ENCODE measurements around the gene RNASE13. TPM values are rescaled to one million over a fixed set of nuclear protein-coding genes. Genes with fewer than 3 reads are reported as not detected.
"Not testable (repeated sequence)": the region's sequence is repeated elsewhere in the genome, so short reads cannot be mapped to it uniquely, and the experiment has no call there.

RNASE13 gene
- total RNA-seq, 2 experiments from 2014 or later, result not detected

DNA sequence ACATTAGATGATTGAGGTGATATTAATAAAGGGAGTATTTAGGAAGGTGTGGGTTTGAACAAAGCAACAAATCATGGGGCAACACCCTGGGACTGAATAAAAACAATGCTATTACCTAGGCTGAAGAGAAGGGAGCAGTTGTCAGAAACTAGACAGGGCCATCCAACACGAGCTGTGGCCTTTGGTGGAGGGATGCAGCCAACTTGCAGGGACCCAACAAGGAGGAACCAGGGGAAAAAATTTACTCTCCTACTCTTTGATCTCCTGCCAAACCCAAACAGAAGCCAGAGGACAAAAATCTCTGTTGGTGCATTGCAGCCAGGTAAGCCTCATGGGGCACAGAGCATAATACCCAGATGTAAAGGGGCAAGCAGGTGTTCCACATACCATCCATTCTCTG, 23.5 kb downstream of the RNASE13 start:
- ChIA-PET CTCF (interaction anchor here (0.5 to 5.5 kb wide), 5 partner anchors 29 to 93 kb away, joined by 3 to 45 read pairs (median 7); partner anchors contain the start of gene RNASE7), POLR2A (no interaction called here)

DNA sequence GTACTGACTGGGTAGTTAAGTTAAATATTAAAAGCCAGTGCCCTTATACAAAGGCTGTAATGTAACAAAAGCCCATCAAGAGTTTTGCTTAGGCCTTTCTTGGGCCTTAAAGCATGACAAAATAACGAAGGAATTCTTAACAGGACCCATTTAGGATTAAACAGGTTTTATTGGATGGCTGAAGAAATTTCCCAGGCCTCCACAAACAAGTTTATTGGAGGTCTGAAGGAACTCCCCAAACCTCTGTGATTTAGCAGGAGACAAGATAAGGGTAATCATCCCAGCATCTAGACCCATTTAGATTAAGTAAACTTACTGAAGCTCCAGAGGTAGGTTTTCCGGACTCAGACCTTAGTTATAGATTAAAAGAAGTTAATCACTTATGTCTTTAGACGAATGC, 24.9 kb downstream of the RNASE13 start:
- POLR2A ChIA-PET, result not testable (repeated sequence)

DNA sequence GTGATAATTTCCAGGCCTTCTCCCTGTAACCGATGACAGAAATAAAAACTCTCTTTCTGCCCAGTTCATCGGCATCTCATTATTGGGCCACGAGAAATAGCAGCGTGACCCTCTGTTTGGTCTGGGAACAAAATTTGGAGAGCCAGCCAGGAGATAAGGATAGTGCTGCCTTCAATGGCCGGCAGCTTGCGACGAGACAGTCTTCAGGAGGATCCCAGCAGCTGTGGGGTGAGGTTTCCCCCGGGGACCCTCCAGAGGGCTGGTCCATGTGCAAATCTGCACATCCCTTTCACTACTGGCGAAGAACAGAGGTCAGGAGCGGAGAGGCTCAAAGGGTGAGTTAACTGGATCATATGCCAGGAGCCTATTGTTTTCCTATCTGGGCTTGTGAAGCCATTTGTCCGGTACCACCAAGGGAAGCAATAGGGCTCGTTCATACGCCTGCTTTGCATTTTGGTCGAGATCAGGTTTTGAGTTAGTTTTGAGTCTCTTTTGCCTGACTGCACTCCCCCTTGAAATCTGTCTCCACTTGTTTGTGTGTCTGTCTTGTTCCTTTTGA, 30.7 kb downstream of the RNASE13 start:
- CTCF ChIA-PET, result interaction anchor here (0.7 to 2.0 kb wide), 2 partner anchors 11 to 33 kb away, joined by 3 to 10 read pairs; no protein-coding TSS in a partner anchor

More for the DNA sequence above, 24.9 kb downstream of the RNASE13 start:
- CTCF ChIA-PET, result interaction anchor here (2.2 to 3.0 kb wide), 2 partner anchors 83 to 94 kb away, joined by 7 to 17 read pairs; no protein-coding TSS in a partner anchor

DNA sequence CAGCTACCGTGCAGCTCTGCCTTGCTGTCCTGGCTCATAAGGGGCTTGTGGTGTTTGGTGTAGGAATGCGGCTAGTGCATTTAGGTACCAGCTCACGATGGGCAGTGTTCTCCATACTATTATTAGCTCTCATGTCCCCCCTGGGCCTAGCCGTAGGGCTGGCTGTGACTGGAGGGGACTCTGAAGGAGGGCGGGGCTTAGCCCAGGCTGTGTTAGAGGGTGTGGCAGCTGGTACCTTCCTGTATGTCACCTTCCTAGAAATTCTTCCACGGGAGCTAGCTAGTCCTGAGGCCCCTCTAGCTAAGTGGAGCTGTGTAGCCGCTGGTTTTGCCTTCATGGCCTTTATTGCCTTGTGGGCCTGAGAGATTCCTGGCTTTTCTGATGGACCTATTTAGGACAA, 33.4 kb downstream of the RNASE13 start:
- ChIA-PET CTCF (interaction anchor here (1.4 to 3.0 kb wide), 2 partner anchors 13 to 91 kb away, joined by 4 to 10 read pairs; no protein-coding TSS in a partner anchor), POLR2A (no interaction called here)

More for the DNA sequence above, 30.7 kb downstream of the RNASE13 start:
- POLR2A ChIA-PET, result no interaction called here

DNA sequence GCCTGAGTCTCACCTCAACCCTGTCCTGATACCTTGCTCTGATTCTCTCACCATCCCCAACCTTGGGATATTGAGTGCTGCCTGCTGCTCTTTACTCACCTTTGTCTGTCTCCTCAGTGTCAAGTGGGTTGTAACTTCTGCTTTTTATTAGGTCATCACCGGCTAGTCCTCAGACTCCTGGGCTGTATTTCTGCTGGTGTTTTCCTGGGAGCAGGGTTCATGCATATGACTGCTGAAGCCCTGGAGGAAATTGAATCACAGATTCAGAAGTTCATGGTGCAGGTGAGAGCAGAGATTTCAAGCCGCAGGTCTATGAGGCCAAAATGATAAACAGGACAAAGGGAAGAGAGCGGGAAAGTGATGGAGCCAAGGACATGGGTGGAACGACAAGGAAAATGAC, 35.0 kb downstream of the RNASE13 start:
- POLR2A ChIA-PET, result no interaction called here
- CTCF ChIA-PET, result interaction anchor here (0.5 kb wide), 1 partner anchor 83 kb away, joined by 3 read pairs; no protein-coding TSS in a partner anchor

DNA sequence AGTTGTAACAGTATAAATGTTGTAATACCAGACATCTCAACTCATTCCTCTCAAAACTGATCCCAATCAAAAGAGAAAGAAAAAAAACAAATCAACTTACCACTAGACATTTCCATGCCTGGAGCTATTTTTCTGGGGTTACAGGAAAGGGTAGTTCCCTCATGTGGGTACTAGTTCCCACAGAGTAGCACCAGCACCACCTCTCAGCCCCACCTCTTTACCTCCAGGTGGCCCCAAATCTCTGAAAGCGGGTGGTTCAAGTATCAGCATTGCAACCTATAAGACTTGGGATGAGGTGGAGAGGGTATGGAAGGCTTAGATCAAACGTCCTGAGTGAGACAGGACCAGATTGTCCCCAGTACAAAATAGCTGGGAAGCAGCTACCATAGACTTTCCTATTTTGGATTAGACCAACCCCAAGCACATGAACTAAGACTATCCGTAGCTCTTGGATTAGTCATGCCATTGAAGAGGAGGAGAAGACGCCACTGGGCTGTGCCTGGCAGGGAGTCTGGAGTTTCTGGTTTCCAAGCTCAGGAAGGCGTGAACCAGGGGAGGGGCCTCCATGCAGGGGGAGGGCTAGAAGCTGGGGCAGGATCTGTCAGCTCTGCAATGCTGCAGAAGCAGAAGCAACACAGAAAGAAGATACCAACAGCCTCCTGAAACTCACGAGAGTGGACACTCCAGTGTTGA, 35.8 kb downstream of the RNASE13 start, which contains the start of gene SLC39A2:
Gene SLC39A2, plus strand, starts transcription at position 620 of the 693 bp plus-strand sequence. CDS start 154 bp downstream, outside the sequence.
- CTCF ChIA-PET, result interaction anchor here (1.0 to 2.3 kb wide), 3 partner anchors 16 to 28 kb away, joined by 3 to 9 read pairs (median 8); no protein-coding TSS in a partner anchor

DNA sequence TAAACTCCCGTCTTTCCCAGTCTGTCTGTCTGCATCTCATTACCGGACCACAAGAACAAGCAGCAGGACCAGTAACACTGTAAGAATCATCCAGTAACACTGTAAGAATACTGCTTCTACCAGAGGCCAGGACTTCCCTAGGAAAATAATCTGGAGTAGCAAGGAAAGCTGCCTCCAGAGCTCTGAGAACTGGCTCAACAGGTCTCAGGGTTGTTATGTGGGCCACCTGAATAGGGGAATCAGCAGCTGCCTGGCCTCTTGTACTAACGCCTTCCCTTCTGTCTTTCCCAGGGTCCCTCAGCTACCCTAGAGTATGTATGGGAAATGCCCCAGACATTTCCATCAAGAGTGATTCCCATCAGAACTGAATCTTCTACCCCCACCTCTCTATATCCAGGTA, 36.5 kb downstream of the RNASE13 start:
- CTCF ChIA-PET, result interaction anchor here (0.9 to 2.3 kb wide), 4 partner anchors 17 to 106 kb away, joined by 3 to 9 read pairs (median 6); no protein-coding TSS in a partner anchor
- POLR2A ChIA-PET, result no interaction called here

More for the DNA sequence above, 35.8 kb downstream of the RNASE13 start, which contains the start of gene SLC39A2:
- POLR2A ChIA-PET, result no interaction called here

DNA sequence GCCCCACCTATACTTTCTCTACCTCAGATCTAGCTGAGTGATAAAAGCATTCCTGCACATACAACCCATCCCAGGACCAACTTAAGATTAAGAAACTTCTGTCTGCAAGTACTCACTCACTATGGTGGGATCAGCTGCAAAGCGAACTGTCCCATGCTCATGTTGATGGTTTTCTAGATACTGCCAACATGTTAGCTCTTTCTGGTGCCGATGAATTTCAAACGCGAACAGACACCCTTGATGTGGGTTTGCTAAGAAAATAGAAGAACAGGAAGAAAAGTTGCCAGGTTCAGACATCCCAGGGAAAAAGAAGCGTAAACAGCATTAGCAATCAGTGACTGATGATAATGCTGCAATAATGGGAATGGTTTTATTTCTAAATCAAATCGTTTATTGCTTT, 37.0 kb downstream of the RNASE13 start:
- CTCF ChIA-PET, result interaction anchor here (0.7 to 2.3 kb wide), 4 partner anchors 17 to 1920 kb away, joined by 3 to 9 read pairs (median 7); no protein-coding TSS in a partner anchor
- POLR2A ChIA-PET, result no interaction called here

DNA sequence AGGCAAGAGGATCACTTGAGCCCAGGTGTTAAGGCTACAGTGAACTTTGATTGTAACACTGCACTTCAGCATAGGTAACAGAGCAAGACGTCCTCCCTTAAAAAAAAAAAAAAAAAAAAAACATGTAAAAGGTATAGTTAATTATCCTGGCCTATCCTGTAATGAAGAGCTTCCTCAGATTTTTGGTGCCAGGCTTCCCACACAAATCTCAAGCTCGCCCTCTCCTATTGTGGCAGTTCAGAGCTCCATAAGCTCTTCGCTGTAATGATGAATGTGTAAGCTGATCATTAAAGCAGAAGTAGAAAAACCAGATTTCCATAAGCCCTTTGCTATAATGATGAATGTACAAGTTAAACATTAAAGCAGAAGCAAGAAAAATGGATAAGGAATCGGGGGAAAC, 37.5 kb downstream of the RNASE13 start:
- ChIA-PET POLR2A (no interaction called here), CTCF (interaction anchor here (0.6 to 2.3 kb wide), 5 partner anchors 18 to 1921 kb away, joined by 3 to 9 read pairs (median 6); no protein-coding TSS in a partner anchor)

DNA sequence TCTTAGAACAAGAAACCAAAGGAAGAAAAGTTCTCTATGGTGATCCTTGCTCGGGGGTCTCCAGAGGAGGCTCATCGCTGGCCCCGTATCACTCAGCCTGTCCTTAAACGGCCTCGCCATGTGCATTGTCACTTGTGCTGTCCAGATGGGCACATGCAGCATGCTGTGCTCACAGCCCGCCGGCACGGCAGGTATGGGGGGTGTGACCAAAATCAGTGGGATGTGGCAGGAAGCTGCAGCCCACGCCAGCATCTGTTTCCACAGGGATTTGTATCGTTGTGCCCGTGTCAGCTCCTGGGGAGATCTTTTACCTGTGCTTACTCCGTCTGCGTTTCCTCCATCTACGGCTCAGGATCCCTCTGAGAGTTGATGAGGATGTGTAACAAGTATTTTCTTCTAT, 38.1 kb downstream of the RNASE13 start:
- ChIA-PET POLR2A (no interaction called here), CTCF (interaction anchor here (0.6 to 2.3 kb wide), 2 partner anchors 25 to 522 kb away, joined by 3 to 9 read pairs; no protein-coding TSS in a partner anchor)

DNA sequence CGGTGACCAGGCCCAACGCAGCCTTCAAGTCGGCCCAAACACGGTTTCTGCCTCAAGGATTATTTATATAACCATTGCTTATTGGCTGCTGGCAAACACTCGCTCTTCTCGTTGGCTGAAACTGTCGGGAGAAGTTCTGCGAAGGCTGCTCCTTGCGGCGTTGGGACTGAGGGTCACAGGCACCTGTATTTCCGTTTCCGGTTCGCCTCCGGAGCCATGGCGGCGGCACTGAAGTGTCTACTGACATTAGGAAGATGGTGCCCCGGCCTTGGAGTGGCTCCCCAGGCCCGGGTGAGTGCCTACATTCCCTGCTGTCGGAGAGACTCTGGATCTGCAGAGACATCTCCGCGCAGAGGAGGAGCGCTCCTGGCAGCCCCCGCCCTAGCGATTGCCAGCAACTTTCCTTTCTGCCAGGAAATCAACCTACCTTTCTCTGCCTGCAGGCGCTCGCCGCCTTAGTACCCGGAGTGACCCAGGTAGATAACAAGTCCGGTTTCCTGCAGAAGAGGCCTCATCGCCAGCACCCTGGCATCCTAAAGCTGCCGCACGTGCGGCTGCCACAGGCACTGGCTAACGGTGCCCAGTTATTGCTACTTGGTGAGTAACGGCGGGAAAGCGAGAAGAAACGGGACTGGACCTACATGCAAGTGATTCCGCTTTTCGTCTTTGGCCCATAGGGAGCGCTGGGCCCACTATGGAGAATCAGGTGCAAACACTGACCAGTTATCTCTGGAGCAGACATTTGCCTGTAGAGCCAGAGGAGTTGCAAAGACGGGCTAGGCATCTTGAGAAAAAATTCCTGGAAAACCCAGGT, 44.6 kb downstream of the RNASE13 start, which contains the start of gene METTL17:
Gene METTL17, plus strand, starts transcription at position 194 of the 814 bp plus-strand sequence. Its CDS starts 23 bp downstream, at position 217.
- POLR2A ChIA-PET, result no interaction called here

DNA sequence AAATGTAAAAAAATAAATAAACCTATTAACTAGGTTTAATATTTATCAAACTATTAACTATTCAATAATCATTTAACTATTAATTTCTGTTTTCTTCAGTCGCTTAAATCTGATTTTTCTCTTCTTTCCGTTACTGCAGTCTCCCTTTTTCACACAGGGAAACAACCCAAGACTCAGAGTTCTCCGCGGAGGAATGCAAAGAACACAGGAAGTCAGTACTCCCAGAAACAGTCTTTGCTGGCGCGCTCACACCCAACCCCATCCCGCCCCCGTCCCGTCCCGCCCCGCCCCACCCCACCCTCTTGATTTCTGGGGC, 45.2 kb downstream of the RNASE13 start:
- CTCF ChIA-PET, result interaction anchor here (0.8 kb wide), 1 partner anchor 19 kb away, joined by 3 read pairs; no protein-coding TSS in a partner anchor
- POLR2A ChIA-PET, result no interaction called here

More for the DNA sequence above, 44.6 kb downstream of the RNASE13 start, which contains the start of gene METTL17:
- CTCF ChIA-PET, result interaction anchor here (1.6 kb wide), 1 partner anchor 25 kb away, joined by 5 read pairs; no protein-coding TSS in a partner anchor

DNA sequence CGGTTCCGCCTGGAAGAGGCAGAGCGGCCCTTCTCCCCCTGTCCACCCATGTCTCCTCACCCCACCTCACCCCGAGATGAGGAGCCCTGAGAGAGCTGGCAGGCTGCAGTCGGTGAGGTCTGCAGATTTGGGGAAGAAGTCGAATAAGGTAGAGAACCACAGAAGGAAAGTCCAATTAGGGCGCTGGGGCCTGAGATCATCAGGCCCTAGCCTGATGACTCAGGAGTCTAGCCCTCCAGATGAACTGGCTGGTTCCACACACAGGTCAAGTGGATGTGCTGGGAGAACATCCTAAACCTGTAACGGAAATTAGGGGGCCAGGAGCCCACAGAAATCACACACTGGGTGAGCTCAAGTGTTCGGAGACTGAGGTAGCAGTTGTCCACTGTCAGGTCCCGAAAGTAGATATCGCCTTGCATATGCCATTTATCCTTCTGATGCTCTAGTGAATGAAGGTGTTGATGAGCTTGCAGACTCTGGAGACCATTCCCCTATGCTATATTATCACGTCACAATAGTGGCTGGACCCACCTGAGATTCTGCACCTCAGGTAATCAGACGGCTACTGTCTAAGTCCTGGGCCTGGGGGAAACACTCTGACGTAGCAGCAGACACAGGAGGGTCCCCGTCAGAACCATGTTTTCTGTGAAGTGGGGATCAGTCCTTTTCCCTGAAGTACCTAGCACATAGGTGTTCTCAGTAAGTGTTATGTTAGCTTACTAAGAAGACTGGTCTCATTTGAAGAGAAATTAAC, 45.7 kb downstream of the RNASE13 start:
- CTCF ChIA-PET, result interaction anchor here (0.8 kb wide), 1 partner anchor 18 kb away, joined by 3 read pairs; no protein-coding TSS in a partner anchor
- POLR2A ChIA-PET, result no interaction called here

DNA sequence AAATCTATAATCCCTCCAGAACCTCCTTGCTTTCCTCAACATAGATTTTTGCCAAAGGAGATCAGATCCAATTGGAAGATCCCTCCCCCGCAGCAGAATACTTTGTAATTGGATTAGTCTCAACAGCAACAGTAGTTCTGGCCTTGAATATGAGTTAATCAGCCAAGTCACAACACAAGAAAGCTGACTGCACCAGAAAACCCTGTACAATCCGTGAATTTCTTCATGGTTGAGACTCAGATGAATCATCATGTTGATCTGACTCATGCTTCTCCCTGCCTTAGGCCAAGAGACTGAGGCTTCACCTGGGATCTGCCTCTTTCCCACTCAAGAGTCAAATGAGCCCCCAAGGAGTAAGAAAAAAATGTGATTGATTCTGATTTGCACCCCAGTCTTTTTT, 47.8 kb downstream of the RNASE13 start:
- CTCF ChIA-PET, result no interaction called here
- POLR2A ChIA-PET, result no interaction called here

DNA sequence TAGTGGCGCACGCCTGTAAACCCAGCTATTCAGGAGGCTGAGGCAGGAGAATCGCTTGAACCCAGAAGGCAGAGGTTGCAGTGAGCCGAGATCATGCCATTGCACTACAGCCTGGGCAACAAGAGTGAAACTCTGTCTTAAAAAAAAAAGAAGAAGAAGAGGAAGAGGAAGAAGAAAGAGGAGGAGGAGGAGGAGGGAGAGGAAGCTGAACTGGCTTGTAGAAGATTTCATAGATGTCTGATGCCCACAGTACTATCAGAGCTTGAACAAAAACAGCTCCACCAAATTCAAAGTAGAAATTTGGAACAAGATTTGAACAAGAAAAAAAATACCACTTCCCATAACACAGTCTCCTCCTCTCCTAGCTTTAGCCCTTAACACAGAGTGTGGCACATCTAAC, 49.0 kb downstream of the RNASE13 start:
- POLR2A ChIA-PET, CTCF ChIA-PET: not testable (repeated sequence)
